HepG2 (cell line): ENCODE results near the gene CHAF1B. TPM values are rescaled to one million over a fixed set of nuclear protein-coding genes. Genes with fewer than 3 reads are reported as not detected.

Experiments
- ATAC-seq: fragments of 200-7000 bp; cut with Tn5 transposase; 3 replicates; pipeline ENCODE4 v1.9.1; 2020; ENCODE audit warnings: mild to moderate bottlenecking, moderate library complexity
- BruUV-seq: library from RNA; stranded (reverse); fragments of 400-500 nt; replicated peaks from 2 replicates; lab custom pipeline; 2021; lab: Mats Ljungman, UMichigan
- CTCF ChIA-PET: fragments of 300-600 bp; formaldehyde crosslinking; extraction: SDS; loops from one replicate; lab custom pipeline; 2021; ENCODE audit warnings: low total read pairs, inconsistent platforms, low intra/inter-chr PET ratio; lab: Yijun Ruan, JAX
- POLR2A ChIA-PET: fragments of 350-600 bp; sonication (Branson Sonifier 250); formaldehyde crosslinking; loops from one replicate; lab custom pipeline; 2020; ENCODE audit warnings: antibody characterized with exemption, inconsistent platforms; lab: Yijun Ruan, JAX
- DNase-seq: peaks from one replicate; pipeline ENCODE4 v3.0.0-alpha.2; 2015; ENCODE audit warnings: low spot score
- FAIRE-seq: peaks from 3 replicates; lab custom pipeline; 2011; peaks lifted over from hg19 to GRCh38; lab: Jason Lieb, UNC
- H2AFZ ChIP-seq: one replicate; pipeline ENCODE4 v1.6.1; 2011; ENCODE audit warnings: low read length, inconsistent platforms
- H3K27ac ChIP-seq: fragments of 300-600 bp; 3 replicates; pipeline ENCODE4 v1.8.0; 2011; ENCODE audit warnings: mixed run types, mild to moderate bottlenecking, mixed read lengths, low read length, inconsistent platforms; ENCODE audit not compliant: insufficient read depth; ENCODE audit errors: extremely low read length
- H3K27me3 ChIP-seq, 2 experiments: fragments of 200-600 bp in 1 of 2; 2 replicates in 1 of 2; 3 replicates in 1 of 2; pipeline versions ENCODE4 v1.6.0 to v1.8.0; 2011; ENCODE audit warnings: low read length in 2 of 2, mild to moderate bottlenecking in 2 of 2, moderate library complexity in 2 of 2, inconsistent platforms in 1 of 2; ENCODE audit not compliant: insufficient read depth in 2 of 2, control insufficient read depth in 1 of 2
- H3K36me3 ChIP-seq, 2 experiments: fragments of 200-600 bp in 1 of 2; replicated peaks in 1 of 2; 2 replicates in 1 of 2; 3 replicates in 1 of 2; pipeline versions ENCODE4 v1.5.1 to v1.8.0; 2011; ENCODE audit warnings: low read length in 2 of 2, inconsistent platforms in 1 of 2; ENCODE audit not compliant: insufficient read depth in 2 of 2, control insufficient read depth in 1 of 2
- H3K4me1 ChIP-seq: 2 replicates; pipeline ENCODE4 v1.5.1; 2012; ENCODE audit warnings: low read length, inconsistent platforms; ENCODE audit not compliant: insufficient read depth
- H3K4me2 ChIP-seq: 2 replicates; pipeline ENCODE4 v1.6.0; 2011; ENCODE audit warnings: low read depth, low read length, inconsistent platforms
- H3K4me3 ChIP-seq, 3 experiments: fragments of 200-600 bp in 1 of 3; sonication (generic), shearing (Covaris generic) in 1 of 3; replicated peaks in 1 of 3; 2 replicates each; pipeline ENCODE4 v1.5.1; 2011 to 2016; ENCODE audit warnings: low read length in 3 of 3, inconsistent platforms in 2 of 3, low read depth in 2 of 3, mild to moderate bottlenecking in 2 of 3, control low read depth in 1 of 3, mixed read lengths in 1 of 3; ENCODE audit not compliant: insufficient read depth in 1 of 3
- H3K79me2 ChIP-seq: one replicate; pipeline ENCODE4 v1.6.1; 2011; ENCODE audit warnings: low read length, inconsistent platforms; ENCODE audit not compliant: insufficient read depth
- H3K9ac ChIP-seq: 2 replicates; pipeline ENCODE4 v1.6.0; 2011; ENCODE audit warnings: mild to moderate bottlenecking, low read depth, low read length, inconsistent platforms; ENCODE audit not compliant: insufficient read depth
- H3K9me3 ChIP-seq: 2 replicates; pipeline ENCODE4 v1.5.1; 2012; ENCODE audit warnings: mild to moderate bottlenecking, low read length
- H4K20me1 ChIP-seq: 2 replicates; pipeline ENCODE4 v1.6.0; 2011; ENCODE audit warnings: inconsistent platforms, mild to moderate bottlenecking, low read length, moderate library complexity; ENCODE audit not compliant: insufficient read depth
- GPN1 ChIP-seq: sonication (generic); formaldehyde crosslinking; IDR thresholded peaks from 2 replicates; pipeline ENCODE4 v1.5.1; 2020; ENCODE audit warnings: missing genetic modification reagents, borderline replicate concordance
- SP140L ChIP-seq: sonication (generic); formaldehyde crosslinking; IDR thresholded peaks from 2 replicates; pipeline ENCODE4 v1.4.0; 2020; ENCODE audit warnings: missing genetic modification reagents, borderline replicate concordance
- SRF ChIP-seq: IDR thresholded peaks from 2 replicates; pipeline ENCODE4 v1.6.1; 2011; ENCODE audit warnings: mild to moderate bottlenecking, low read depth, low read length, moderate library complexity
- ZNF121 ChIP-seq: sonication (generic); formaldehyde crosslinking; IDR thresholded peaks from 2 replicates; pipeline ENCODE4 v1.5.0; 2020; ENCODE audit warnings: mild to moderate bottlenecking, missing genetic modification reagents
- ZNF383 ChIP-seq: sonication (generic); formaldehyde crosslinking; IDR thresholded peaks from 2 replicates; pipeline ENCODE4 v1.4.0; 2020; ENCODE audit warnings: missing genetic modification reagents, mild to moderate bottlenecking, borderline replicate concordance
- ZNF557 ChIP-seq: sonication (generic); formaldehyde crosslinking; IDR thresholded peaks from 2 replicates; pipeline ENCODE4 v1.4.0; 2020; ENCODE audit warnings: missing genetic modification reagents
- ZNF646 ChIP-seq: sonication (generic); formaldehyde crosslinking; IDR thresholded peaks from 2 replicates; pipeline ENCODE4 v1.9.0; 2021; ENCODE audit warnings: mild to moderate bottlenecking, missing genetic modification reagents
- WGBS: methylation state at CpG from one replicate; pipeline ENCODE4 v1.1.6; 2017; ENCODE audit warnings: low lambda C conversion rate; 5-methylcytosine and 5-hydroxymethylcytosine counted together
- in situ Hi-C: cut with HindIII; loops from 2 replicates; pipeline ENCODE4 v1.10.0; 2017; ENCODE audit warnings: low pct_unique_long_range_greater_than_20kb; ENCODE audit not compliant: extremely low pct_ligation_motif_present
- intact Hi-C: fragments of 100-400 bp; cut with micrococcal nuclease; formaldehyde crosslinking; loops from one replicate; pipeline ENCODE4 v1.10.0; 2022; ENCODE audit not compliant: unreplicated experiment
- polyA plus RNA-seq, 8 experiments: library from polyadenylated mRNA; depleted of rRNA in 3 of 8; stranded (reverse) in 7 of 8; unstranded in 1 of 8; fragments of >200 nt; fragmentation: Illumina TruSeq in 4 of 8; extraction: Trizol in 4 of 8; gene quantifications; 2 replicates each; pipeline versions ENCODE4 v1.2.1 to v1.2.3, GENCODE V29; 2011 to 2016; ENCODE audit warnings: low read depth in 4 of 8, missing spikeins in 1 of 8, mixed read lengths in 1 of 8; ENCODE audit not compliant: insufficient read depth in 1 of 8
- total RNA-seq, 5 experiments: library from RNA; depleted of rRNA; stranded (reverse); fragments of >200 nt; fragmentation: Illumina TruSeq; extraction: Trizol; gene quantifications; 2 replicates each; pipeline ENCODE4 v1.2.3, GENCODE V29; 2016; ENCODE audit warnings: low read depth in 1 of 5

CHAF1B gene
- total and polyA plus RNA-seq, 2 of the 13 experiments (the other 11 are each of a cell fraction or from before 2014, with no cell fraction given) = 5.1 to 14.1 TPM

GRCh38 chr21:36425286-36425685, 40.1 kb downstream of the CHAF1B start (continued):
- no peak for TF ChIP-seq SP140L (CRISPR knock-in tag)
- no peak for TF ChIP-seq SRF
- no peak for TF ChIP-seq ZNF383 (CRISPR knock-in tag)
- TF ChIP-seq ZNF557 = no peak
- TF ChIP-seq, all 625 proteins: peak for 0

- in situ Hi-C loops = no loop called here
- CTCF ChIA-PET = no interaction called here
These were observed 42.3 kb downstream of the CHAF1B start for GRCh38 chr21:36427502-36427901.

More at GRCh38 chr21:36427502-36427901, 42.3 kb downstream of the CHAF1B start:
- H4K20me1 ChIP-seq = no peaks in the 10 kb centered on the region
- ATAC-seq (no peak), FAIRE-seq (no peak), DNase-seq (no peak)
- no peak overlapping the region for H3K4me2 ChIP-seq
- H3K27me3 ChIP-seq = no peaks in the 10 kb centered on the region
- H2AFZ ChIP-seq = no peak overlapping the region
- intact Hi-C loops = no loop called here
- no peak overlapping the region for H3K9ac ChIP-seq
- no peak overlapping the region for H3K4me3 ChIP-seq
- WGBS = 74% methylated on average over 4 of the region's 4 CpGs
- no peak overlapping the region for H3K27ac ChIP-seq
- BruUV-seq = no TSS peak
- H3K4me1 ChIP-seq = peaks cover 17% of the 10 kb centered on the region
- no peak for TF ChIP-seq ZNF646 (CRISPR knock-in tag)
- TF ChIP-seq ZNF121 (CRISPR knock-in tag) = peak; percentile 52; the same call in 1 of the 2 replicates
- no peak for TF ChIP-seq GPN1 (CRISPR knock-in tag)
- no peaks in the 10 kb centered on the region for H3K9me3 ChIP-seq
- POLR2A ChIA-PET = no interaction called here
- H3K79me2 ChIP-seq = no peaks in the 10 kb centered on the region
- H3K36me3 ChIP-seq = no peaks in the 10 kb centered on the region
